Spleen (tissue), 11 donors: ENCODE measurements around the gene SLC6A2. TPM values are rescaled to one million over a fixed set of nuclear protein-coding genes. Genes with fewer than 3 reads are reported as not detected.
"Not testable (repeated sequence)": the region's sequence is repeated elsewhere in the genome, so short reads cannot be mapped to it uniquely, and the experiment has no call there.

Experiments used
- DNase-seq: peaks from one replicate; pipeline ENCODE4 v3.0.0-alpha.2; 2020
- H3K27ac ChIP-seq, 8 donors: fragments of 200-600 bp; sonication (generic) in 7 of 8; 1 replicate in 4 of 8; 2 replicates in 4 of 8; pipeline versions ENCODE4 v1.5.0 to v1.8.0; 2016 to 2021; ENCODE audit warnings: inconsistent platforms in 4 of 8, mild to moderate bottlenecking in 4 of 8, moderate library complexity in 1 of 8
- H3K27me3 ChIP-seq, 7 donors: fragments of 200-600 bp; sonication (generic) in 6 of 7; replicated peaks in 1 of 7; 1 replicate in 4 of 7; 2 replicates in 3 of 7; pipeline versions ENCODE4 v1.5.0 to v1.8.0; 2016 to 2021; ENCODE audit warnings: inconsistent platforms in 3 of 7, mild to moderate bottlenecking in 1 of 7
- H3K36me3 ChIP-seq, 6 donors: fragments of 200-600 bp; sonication (generic) in 5 of 6; 1 replicate in 4 of 6; 2 replicates in 2 of 6; pipeline versions ENCODE4 v1.5.0 to v1.8.0; 2016 to 2021; ENCODE audit warnings: inconsistent platforms in 2 of 6
- H3K4me1 ChIP-seq, 6 donors: fragments of 200-600 bp; sonication (generic) in 5 of 6; 1 replicate in 3 of 6; 2 replicates in 3 of 6; pipeline versions ENCODE4 v1.5.0 to v1.8.0; 2016 to 2021; ENCODE audit warnings: inconsistent platforms in 3 of 6
- H3K4me3 ChIP-seq, 8 donors: fragments of 200-600 bp; sonication (generic) in 7 of 8; 1 replicate in 4 of 8; 2 replicates in 4 of 8; pipeline versions ENCODE4 v1.5.0 to v1.8.0; 2016 to 2021; ENCODE audit warnings: inconsistent platforms in 4 of 8, mild to moderate bottlenecking in 4 of 8, moderate library complexity in 2 of 8
- H3K9me3 ChIP-seq, 8 donors: fragments of 200-600 bp; sonication (generic) in 7 of 8; 1 replicate in 4 of 8; 2 replicates in 4 of 8; pipeline versions ENCODE4 v1.5.0 to v1.8.0; 2016 to 2021; ENCODE audit warnings: inconsistent platforms in 4 of 8
- CTCF ChIP-seq, 11 experiments: fragments of 200-600 bp in 7 of 11; fragments of 450-650 bp in 4 of 11; sonication (generic) in 4 of 11; IDR thresholded peaks in 8 of 11; conservative IDR thresholded peaks in 3 of 11; 1 replicate in 7 of 11; 2 replicates in 4 of 11; pipeline versions ENCODE4 v1.4.0 to v1.8.0; 2016 to 2021; ENCODE audit warnings: antibody characterized with exemption in 11 of 11, inconsistent platforms in 4 of 11, mild to moderate bottlenecking in 1 of 11
- POLR2A ChIP-seq, 3 donors: fragments of 450-650 bp; IDR thresholded peaks; one replicate each; pipeline ENCODE4 v1.5.1; 2017; ENCODE audit warnings: antibody characterized with exemption in 3 of 3, mild to moderate bottlenecking in 1 of 3
- POLR2AphosphoS5 ChIP-seq, 3 donors: sonication (generic); formaldehyde crosslinking; IDR thresholded peaks; one replicate each; pipeline ENCODE4 v1.5.1; 2017; ENCODE audit warnings: antibody characterized with exemption in 3 of 3
- WGBS, 5 donors: extraction: QIAGEN DNeasy Blood & Tissue Kit in 3 of 5; methylation state at CpG; one replicate each; pipeline versions ENCODE4 v1.1.5 to v1.1.7; 2013 to 2018; 5-methylcytosine and 5-hydroxymethylcytosine counted together
- intact Hi-C: fragments of 100-400 bp; cut with DNase I; formaldehyde crosslinking; loops from one replicate; pipeline ENCODE4 v1.15.0; 2023; ENCODE audit warnings: low total_unique reads
- polyA plus RNA-seq, 3 donors: library from polyadenylated mRNA; stranded (reverse); fragments of 200-250 nt; gene quantifications; one replicate each; pipeline ENCODE4 v1.2.1, GENCODE V29; 2013
- total RNA-seq, 7 donors: library from RNA; depleted of rRNA in 3 of 7; stranded (reverse); fragments of >200 nt in 3 of 7; fragmentation: NEBNext Ultra II Directional in 4 of 7; extraction: Animal tissue kit (Norgen Biotek cat#: 25700) in 4 of 7; gene quantifications; one replicate each; pipeline versions ENCODE4 v1.1.0 to v1.2.1, GENCODE V29; 2016 to 2021
- donor health status: healthy with polysubstance abuse.
- donor health status: DM: no; HTN: no; CAD: no; lungs with moderate emphysema.
- donor health status: DM: no; HTN: no; CAD: no.
- donor health status: Bipolar disorder and iron deficiency.
- donor health status: healthy.
- donor health status: DM: no; HTN: no; CAD: no.
- donor health status: DM: yes; HTN: yes; CAD: no.

The SLC6A2 gene
- total and polyA plus RNA-seq, 10 donors: not detected

GRCh38 chr16:55746081-55746480 lies 90.3 kb downstream of the SLC6A2 start:
- WGBS, 5 donors: 72 to 86% (median 80%) methylated on average over 4 of the region's 4 CpGs
- no peak for DNase-seq

GRCh38 chr16:55747785-55748184 lies 92.0 kb downstream of the SLC6A2 start:
- intact Hi-C loops: no loop called here
- peaks cover 0 to 14% (median 0%) of the 10 kb centered on the region in 7 donors for H3K27me3 ChIP-seq
- 67 to 82% (median 73%) methylated on average over 4 of the region's 4 CpGs for WGBS, 5 donors
- H3K36me3 ChIP-seq: no peaks in the 10 kb centered on the region
- peaks cover 0 to 21% (median 7%) of the 10 kb centered on the region in 8 donors for H3K9me3 ChIP-seq
- DNase-seq: no peak
- no peak overlapping the region for H3K4me3 ChIP-seq
- TF ChIP-seq POLR2A (IDR thresholded peaks at IDR 0.05): no peak
- TF ChIP-seq CTCF (IDR thresholded peaks at IDR 0.05 in 8 of 11, conservative IDR thresholded peaks at IDR 0.05 in 3 of 11): no peak
- TF ChIP-seq POLR2AphosphoS5 (IDR thresholded peaks at IDR 0.05): no peak
- no peak overlapping the region for H3K27ac ChIP-seq
- no peaks in the 10 kb centered on the region for H3K4me1 ChIP-seq

More at GRCh38 chr16:55746081-55746480, 90.3 kb downstream of the SLC6A2 start:
- no peak for TF ChIP-seq CTCF (IDR thresholded peaks at IDR 0.05 in 8 of 11, conservative IDR thresholded peaks at IDR 0.05 in 3 of 11)
- TF ChIP-seq POLR2AphosphoS5 (IDR thresholded peaks at IDR 0.05): no peak
- no peak for TF ChIP-seq POLR2A (IDR thresholded peaks at IDR 0.05)
- intact Hi-C loops: no loop called here
- Histone ChIP-seq H3K9me3 (peaks cover 0 to 6% (median 0%) of the 10 kb centered on the region in 8 donors), H3K4me1 (no peaks in the 10 kb centered on the region), H3K27me3 (peaks cover 0 to 25% (median 0%) of the 10 kb centered on the region in 7 donors), H3K27ac (no peak overlapping the region), H3K36me3 (no peaks in the 10 kb centered on the region), H3K4me3 (no peak overlapping the region)

GRCh38 chr16:55752465-55753144 lies 96.8 kb downstream of the SLC6A2 start:
- H3K36me3 ChIP-seq, H3K4me3 ChIP-seq, DNase-seq, H3K27me3 ChIP-seq, intact Hi-C loops, H3K4me1 ChIP-seq: not testable (repeated sequence)
- 56 to 61% (median 59%) methylated on average over 5 of the region's 5 CpGs for WGBS, 5 donors
- Histone ChIP-seq H3K9me3 (peaks cover 0 to 33% (median 21%) of the 10 kb centered on the region in 8 donors), H3K27ac (peak overlapping the region in 6 of 8 donors; percentile 14 to 79 (median 60))

GRCh38 chr16:55753145-55753631 lies 97.4 kb downstream of the SLC6A2 start:
- H3K27me3 ChIP-seq, H3K4me1 ChIP-seq, intact Hi-C loops, H3K36me3 ChIP-seq, DNase-seq: not testable (repeated sequence)
- H3K27ac ChIP-seq: peak overlapping the region in 7 of 8 donors; percentile 29 to 79 (median 52)
- H3K4me3 ChIP-seq: peak overlapping the region in 1 of 8 donors; percentile 4
- WGBS, 5 donors: 21 to 43% (median 29%) methylated on average over 4 of the region's 4 CpGs
- peaks cover 0 to 33% (median 21%) of the 10 kb centered on the region in 8 donors for H3K9me3 ChIP-seq

Other genes starting within 250 kb of the SLC6A2 start
- gene MMP2, start 176.8 kb upstream of the SLC6A2 start, total RNA-seq: 100 to 1,000 TPM in 4 of 7 donors, 10 to 100 TPM in 3; 38.3 to 162 (median 102) TPM
- gene MMP2, start 176.8 kb upstream of the SLC6A2 start, polyA plus RNA-seq: 10 to 100 TPM in 2 of 3 donors, 1 to 10 TPM in 1; 5.0 to 19.1 (median 10.5) TPM
- gene LPCAT2, start 146.9 kb upstream of the SLC6A2 start, total RNA-seq: 10 to 100 TPM; 28.7 to 44.3 (median 41.7) TPM
- 1 to 10 TPM; 3.4 to 5.3 (median 4.8) TPM for gene LPCAT2, start 146.9 kb upstream of the SLC6A2 start, polyA plus RNA-seq
- gene CAPNS2, start 89.3 kb upstream of the SLC6A2 start, total RNA-seq: 1 to 10 TPM in 5 of 7 donors, not detected in 2; 1.3 to 3.9 (median 3.0) TPM
- under 1 TPM in 1 of 3 donors, not detected in 2; 0.09 TPM for gene CAPNS2, start 89.3 kb upstream of the SLC6A2 start, polyA plus RNA-seq
- gene CES1, start 177.1 kb downstream of the SLC6A2 start, total RNA-seq: 10 to 100 TPM; 11.7 to 95.9 (median 25.7) TPM
- gene CES1, start 177.1 kb downstream of the SLC6A2 start, polyA plus RNA-seq: 100 to 1,000 TPM in 1 of 3 donors, 10 to 100 TPM in 1, 1 to 10 TPM in 1; 9.1 to 142 (median 41.7) TPM
- gene CES5A, start 219.4 kb downstream of the SLC6A2 start, total RNA-seq: not detected
- under 1 TPM in 1 of 3 donors, not detected in 2; 0.03 TPM for gene CES5A, start 219.4 kb downstream of the SLC6A2 start, polyA plus RNA-seq